HG02852 (cell line): ENCODE measurements around the gene SH3TC1.

ENCODE experiments used
- ATAC-seq: cut with Tn5 transposase; IDR thresholded peaks from one replicate; pipeline ENCODE4 v1.9.1; 2021; ENCODE audit warnings: mild to moderate bottlenecking, moderate library complexity; ENCODE audit not compliant: unreplicated experiment

Gene SH3TC1

DNA sequence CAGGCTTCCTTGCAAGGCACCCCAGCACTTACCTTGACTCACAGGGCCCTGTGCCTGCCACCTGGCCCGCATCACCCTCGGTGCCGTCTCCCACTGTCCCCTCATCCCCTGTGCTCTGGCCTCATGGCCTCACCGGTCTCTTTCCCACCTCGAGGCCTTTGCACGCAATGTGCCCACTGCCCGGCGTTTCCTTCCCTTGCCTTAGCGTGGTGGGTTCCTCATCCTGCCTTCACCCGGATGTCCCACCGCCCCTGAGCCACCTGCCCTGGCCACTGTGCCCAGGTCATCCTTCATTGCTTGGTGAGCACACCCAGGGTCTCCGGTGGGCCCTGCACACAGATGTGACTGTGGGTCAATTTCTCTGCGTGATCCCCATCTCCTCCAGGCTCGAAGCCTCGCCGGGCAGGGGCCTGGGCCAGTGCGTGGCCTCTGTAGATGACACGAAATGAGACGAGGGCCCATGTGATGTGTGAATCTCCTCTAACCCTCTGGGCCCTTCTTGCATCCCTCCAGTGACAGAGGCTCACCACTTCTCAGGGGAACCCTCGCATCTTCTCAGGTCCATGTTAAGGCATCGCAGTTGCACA, 75.1 kb downstream of the SH3TC1 start:
- no peak for ATAC-seq

DNA sequence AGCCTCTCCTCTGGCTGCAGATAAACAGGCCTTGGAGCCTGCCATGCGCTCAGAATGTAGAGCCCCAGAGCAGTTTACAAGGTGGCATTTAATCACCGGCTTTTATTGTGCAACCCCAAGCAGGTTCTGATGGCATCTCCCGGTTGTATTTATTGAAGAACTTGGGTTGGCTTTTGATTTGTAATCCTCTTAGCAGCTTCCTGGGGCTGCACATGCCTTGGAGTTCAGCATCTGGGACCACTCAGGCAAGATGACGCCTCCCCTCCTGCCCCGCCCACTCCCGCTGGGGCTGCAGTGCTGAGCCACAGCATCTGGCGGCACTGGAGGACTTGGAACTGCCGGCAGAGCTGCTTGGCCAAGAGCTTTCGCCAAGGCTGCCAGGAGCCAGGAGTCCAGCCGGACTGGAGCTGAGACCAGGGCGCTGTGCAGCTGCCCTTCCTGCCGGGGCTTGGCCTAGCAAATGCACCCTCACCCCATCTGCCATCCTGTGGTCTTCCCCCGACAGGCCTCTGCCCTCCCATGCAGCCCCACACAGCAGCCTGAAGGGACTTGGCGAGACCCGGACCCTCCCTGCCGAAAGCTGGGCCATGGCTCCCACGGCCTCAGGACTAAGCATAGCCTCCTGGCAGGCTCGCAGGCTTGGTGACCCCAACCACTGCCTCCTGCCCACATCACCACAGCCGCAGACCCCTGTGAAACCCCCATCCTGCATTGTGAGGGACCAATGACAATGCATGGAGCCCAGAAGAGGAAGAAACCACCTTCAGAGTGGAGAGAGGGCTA, 75.9 kb downstream of the SH3TC1 start:
- no peak for ATAC-seq

GRCh38 chr4:8275548-8275910, 76.4 kb downstream of the SH3TC1 start:
- no peak for ATAC-seq

GRCh38 chr4:8276358-8277240, 77.5 kb downstream of the SH3TC1 start:
- no peak for ATAC-seq

- no peak for ATAC-seq
Measured at GRCh38 chr4:8277356-8278008, 78.4 kb downstream of the SH3TC1 start.

DNA sequence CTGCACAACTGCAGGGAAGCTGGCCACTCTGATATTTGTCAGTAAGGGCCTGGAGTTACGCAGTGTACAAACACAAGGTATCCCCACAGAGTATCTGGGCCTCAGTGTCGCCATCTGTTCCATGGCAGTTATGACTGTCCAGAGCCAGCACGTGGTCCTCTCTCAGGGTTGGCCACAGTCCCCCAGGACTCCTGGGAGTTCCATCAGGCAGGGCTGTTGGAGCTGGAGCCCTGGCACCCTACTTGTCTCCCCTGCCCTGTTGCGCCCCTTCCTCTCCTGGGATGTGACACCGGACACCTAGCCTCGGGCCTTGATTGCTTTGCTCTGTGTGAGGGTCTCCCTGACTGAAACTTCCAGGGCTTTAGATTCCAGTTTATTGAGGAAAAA, 78.9 kb downstream of the SH3TC1 start:
- no peak for ATAC-seq

GRCh38 chr4:8278421-8279287, 79.6 kb downstream of the SH3TC1 start:
- no peak for ATAC-seq

DNA sequence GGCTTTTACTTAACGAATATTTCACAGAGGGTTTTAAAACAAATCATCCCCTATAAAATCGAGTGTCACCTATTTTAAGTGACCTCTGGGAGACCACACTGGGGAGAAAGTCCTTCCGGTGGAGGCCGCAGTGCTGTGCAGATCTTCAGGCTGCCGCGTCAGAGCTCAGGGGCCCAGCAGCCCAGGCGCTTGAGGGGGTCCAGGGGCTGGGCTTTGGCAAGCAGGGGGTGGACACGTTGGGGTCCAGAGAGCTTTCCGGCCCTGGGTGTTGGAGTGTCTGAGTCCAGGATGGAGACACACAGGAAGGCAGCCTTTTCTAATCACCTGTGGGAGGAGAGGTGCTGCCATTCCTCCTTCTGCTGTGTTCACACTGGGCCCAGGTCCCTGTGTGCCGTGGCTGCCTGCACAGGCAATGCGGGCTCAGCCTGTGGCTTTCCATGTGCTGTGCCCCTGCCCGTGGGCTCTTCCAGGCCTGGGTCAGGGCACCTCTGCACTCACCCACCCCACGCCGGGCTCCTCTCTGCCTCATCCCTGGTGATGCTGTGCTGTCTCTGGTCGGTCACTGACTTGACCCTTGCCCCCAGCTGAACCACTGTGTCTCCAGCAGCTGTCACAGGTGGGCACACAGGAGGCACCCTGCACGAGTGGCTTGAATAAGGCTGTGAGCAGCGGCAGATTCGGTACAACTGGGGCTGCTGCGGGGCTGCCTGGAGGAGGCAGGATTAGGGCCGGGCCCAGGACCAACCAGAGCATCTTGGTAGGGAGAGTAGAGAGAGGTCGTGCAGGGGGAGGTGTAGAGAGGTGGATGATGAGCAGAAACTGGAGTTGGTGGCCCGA, 80.4 kb downstream of the SH3TC1 start:
- no peak for ATAC-seq

- no peak for ATAC-seq
Measured at GRCh38 chr4:8280158-8280875, 81.2 kb downstream of the SH3TC1 start.

DNA sequence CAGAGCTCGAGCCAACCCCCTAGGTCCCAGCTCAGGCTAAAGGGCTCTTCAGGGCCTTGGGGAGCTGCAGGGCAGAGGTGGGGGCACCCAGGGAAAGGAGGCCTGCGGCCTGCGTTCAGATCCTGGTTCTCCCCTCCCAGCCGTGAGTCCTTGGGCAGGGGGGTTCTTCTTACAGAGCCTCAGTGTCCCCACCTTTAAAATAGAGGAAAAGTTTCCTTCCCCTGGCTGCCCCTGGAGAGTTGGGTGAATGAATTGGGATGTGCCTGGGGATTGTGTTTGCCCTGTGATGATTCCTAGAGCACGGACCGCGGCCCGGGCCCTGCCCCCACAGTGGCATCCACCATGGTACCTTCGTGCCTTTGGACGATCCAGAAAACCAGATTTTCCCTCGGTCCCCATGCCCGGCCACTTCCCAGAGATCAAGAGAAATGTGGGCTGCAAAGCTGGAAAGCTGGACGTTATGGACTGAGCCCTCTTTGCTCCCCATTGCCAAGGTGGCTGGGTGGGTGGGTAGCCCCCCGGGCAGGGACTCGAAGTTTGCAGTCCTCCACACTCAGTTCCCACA, 81.9 kb downstream of the SH3TC1 start:
- no peak for ATAC-seq

GRCh38 chr4:8281519-8282133, 82.5 kb downstream of the SH3TC1 start:
- ATAC-seq = no peak

DNA sequence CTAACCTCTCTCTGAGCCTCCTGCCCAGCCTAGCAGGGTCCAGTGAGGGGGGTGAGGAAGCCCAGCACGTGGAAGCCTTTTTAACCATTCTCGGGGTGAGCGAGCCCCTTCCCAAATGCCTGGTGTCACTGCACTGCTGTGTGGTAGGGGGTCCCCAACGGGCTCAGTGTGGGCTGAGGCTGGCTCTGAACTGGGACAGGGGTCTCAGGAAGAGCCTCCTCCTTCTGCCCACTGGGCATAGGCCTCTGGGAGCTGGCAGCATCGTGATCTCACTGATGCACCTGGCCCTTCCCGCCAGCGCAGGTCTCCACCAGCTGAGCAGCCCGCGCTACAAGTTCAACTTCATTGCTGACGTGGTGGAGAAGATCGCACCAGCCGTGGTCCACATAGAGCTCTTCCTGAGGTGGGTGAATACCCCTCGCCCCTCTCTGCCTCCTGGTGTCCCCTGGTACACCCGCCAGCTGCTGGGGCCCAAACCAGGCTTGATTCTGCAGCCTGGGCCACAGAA, 83.1 kb downstream of the SH3TC1 start:
- ATAC-seq = no peak

GRCh38 chr4:8282742-8283141, 83.7 kb downstream of the SH3TC1 start:
- no peak for ATAC-seq

- ATAC-seq = no peak
Measured at GRCh38 chr4:8283161-8283560, 84.1 kb downstream of the SH3TC1 start.

GRCh38 chr4:8283631-8284121, 84.6 kb downstream of the SH3TC1 start:
- no peak for ATAC-seq

DNA sequence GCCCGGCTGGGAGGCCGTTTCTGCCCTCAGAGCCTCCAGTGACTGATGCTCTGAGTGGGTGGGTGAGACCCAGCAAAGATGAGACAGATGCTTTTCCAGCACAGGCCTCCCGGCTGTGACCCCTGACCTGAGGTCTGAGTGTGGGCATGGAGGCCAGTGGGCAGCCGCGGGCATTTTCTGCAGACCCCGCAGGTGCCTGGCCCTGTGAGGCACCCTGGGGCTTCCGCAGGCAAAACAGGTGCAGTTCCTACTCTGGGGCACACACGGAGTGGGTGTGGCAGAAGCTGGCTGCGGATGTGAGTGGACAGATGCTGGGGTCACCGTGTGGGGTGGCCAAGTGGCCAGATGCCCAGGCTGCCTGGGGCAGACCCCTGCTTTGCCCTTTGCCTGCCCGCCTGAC, 85.3 kb downstream of the SH3TC1 start:
- ATAC-seq = no peak

- no peak for ATAC-seq
Measured at GRCh38 chr4:8285143-8285975, 86.3 kb downstream of the SH3TC1 start.
